Measurements from ENCODE around the gene CBFA2T3. TPM values are rescaled to one million over a fixed set of nuclear protein-coding genes. Genes with fewer than 3 reads are reported as not detected.

The CBFA2T3 gene
- total RNA-seq, 4 donors from 2014 or later, result 4.0 to 18.5 (median 5.5) TPM

- Histone ChIP-seq H3K27ac (no peak overlapping the region), H3K4me3 (peak overlapping the region in 1 of 4 donors; percentile 1), H3K36me3 (no peaks in the 10 kb centered on the region), H3K9me3 (no peaks in the 10 kb centered on the region), H3K27me3 (peaks cover 15% of the 10 kb centered on the region), H3K4me1 (peaks cover 0 to 17% (median 16%) of the 10 kb centered on the region in 4 donors)
- TF ChIP-seq CTCF (IDR thresholded peaks at IDR 0.05) (no peak), POLR2A (IDR thresholded peaks at IDR 0.05) (no peak), POLR2AphosphoS5 (IDR thresholded peaks at IDR 0.05) (no peak), EP300 (IDR thresholded peaks at IDR 0.05; ENCODE audit: low read depth) (no peak)
- WGBS, 2 donors (ENCODE audit: low coverage in 1 of 2), result 48% methylated on average over 42 of the region's 46 CpGs; no CpG with 5 or more reads in 1 of the 2 donors
- in situ Hi-C loops (cut with MboI; ENCODE audit: low pct_ligation_motif_present in 1 of 4, low pct_unique_long_range_greater_than_20kb in 1 of 4, low sequenced_read_pairs in 3 of 4) (no loop called here), intact Hi-C loops (cut with DNase I; ENCODE audit: low total_unique reads) (no loop called here)
- DNase-seq, result peak; percentile 36
Observed at GRCh38 chr16:88881007-88881615, 95.9 kb downstream of the CBFA2T3 start.

- Histone ChIP-seq H3K4me3 (no peak overlapping the region), H3K9me3 (no peaks in the 10 kb centered on the region), H3K27me3 (peaks cover 15% of the 10 kb centered on the region), H3K27ac (no peak overlapping the region), H3K4me1 (peaks cover 0 to 17% (median 15%) of the 10 kb centered on the region in 4 donors), H3K36me3 (no peaks in the 10 kb centered on the region)
- TF ChIP-seq EP300 (IDR thresholded peaks at IDR 0.05; ENCODE audit: low read depth) (no peak), POLR2A (IDR thresholded peaks at IDR 0.05) (no peak), POLR2AphosphoS5 (IDR thresholded peaks at IDR 0.05) (no peak), CTCF (IDR thresholded peaks at IDR 0.05) (no peak)
- intact Hi-C loops (cut with DNase I; ENCODE audit: low total_unique reads) (no loop called here), in situ Hi-C loops (cut with MboI; ENCODE audit: low pct_ligation_motif_present in 1 of 4, low pct_unique_long_range_greater_than_20kb in 1 of 4, low sequenced_read_pairs in 3 of 4) (no loop called here)
- DNase-seq, result no peak
- 45% methylated on average over 34 of the region's 36 CpGs; no CpG with 5 or more reads in 1 of the 2 donors for WGBS, 2 donors (ENCODE audit: low coverage in 1 of 2)
Observed at GRCh38 chr16:88880226-88881006, 96.6 kb downstream of the CBFA2T3 start.

- H3K4me3 ChIP-seq, result no peak overlapping the region
- no peak for TF ChIP-seq POLR2AphosphoS5 (IDR thresholded peaks at IDR 0.05)
- TF ChIP-seq CTCF (IDR thresholded peaks at IDR 0.05), result no peak
- no peak for TF ChIP-seq EP300 (IDR thresholded peaks at IDR 0.05; ENCODE audit: low read depth)
- TF ChIP-seq POLR2A (IDR thresholded peaks at IDR 0.05), result no peak
- no peaks in the 10 kb centered on the region for H3K9me3 ChIP-seq
- no peak overlapping the region for H3K27ac ChIP-seq
- peaks cover 0 to 17% (median 15%) of the 10 kb centered on the region in 4 donors for H3K4me1 ChIP-seq
- 70% methylated on average over 11 of the region's 11 CpGs; no CpG with 5 or more reads in 1 of the 2 donors for WGBS, 2 donors (ENCODE audit: low coverage in 1 of 2)
- in situ Hi-C loops (cut with MboI; ENCODE audit: low pct_ligation_motif_present in 1 of 4, low pct_unique_long_range_greater_than_20kb in 1 of 4, low sequenced_read_pairs in 3 of 4) (no loop called here), intact Hi-C loops (cut with DNase I; ENCODE audit: low total_unique reads) (no loop called here)
- H3K27me3 ChIP-seq, result peaks cover 15% of the 10 kb centered on the region
- no peak for DNase-seq
- no peaks in the 10 kb centered on the region for H3K36me3 ChIP-seq
Observed at GRCh38 chr16:88879788-88880055, 97.3 kb downstream of the CBFA2T3 start.

GRCh38 chr16:88878967-88879787 lies 97.8 kb downstream of the CBFA2T3 start:
- peaks cover 0 to 17% (median 15%) of the 10 kb centered on the region in 4 donors for H3K4me1 ChIP-seq
- WGBS, 2 donors (ENCODE audit: low coverage in 1 of 2), result 82 to 95% methylated on average over 16 to 45 of the region's 45 CpGs
- no peaks in the 10 kb centered on the region for H3K9me3 ChIP-seq
- no peak for DNase-seq
- no peak overlapping the region for H3K4me3 ChIP-seq
- in situ Hi-C loops (cut with MboI; ENCODE audit: low pct_ligation_motif_present in 1 of 4, low pct_unique_long_range_greater_than_20kb in 1 of 4, low sequenced_read_pairs in 3 of 4) (no loop called here), intact Hi-C loops (cut with DNase I; ENCODE audit: low total_unique reads) (no loop called here)
- H3K36me3 ChIP-seq, result no peaks in the 10 kb centered on the region
- H3K27ac ChIP-seq, result no peak overlapping the region
- H3K27me3 ChIP-seq, result peaks cover 15% of the 10 kb centered on the region
- TF ChIP-seq POLR2AphosphoS5 (IDR thresholded peaks at IDR 0.05), result no peak
- TF ChIP-seq CTCF (IDR thresholded peaks at IDR 0.05), result no peak
- no peak for TF ChIP-seq POLR2A (IDR thresholded peaks at IDR 0.05)
- no peak for TF ChIP-seq EP300 (IDR thresholded peaks at IDR 0.05; ENCODE audit: low read depth)
